Astrocyte of the cerebellum (primary cell): ENCODE results near the gene ADI1.

Experiments used
- DNase-seq: peaks from one replicate; pipeline ENCODE4 v3.0.0-alpha.2; 2011; ENCODE audit warnings: low read depth
- H3K4me3 ChIP-seq: 2 replicates; pipeline ENCODE4 v1.5.1; 2011; ENCODE audit warnings: mild to moderate bottlenecking, low read depth, low read length, moderate library complexity
- in situ Hi-C: cut with HindIII; loops from 2 replicates; pipeline ENCODE4 v1.10.0; 2017; ENCODE audit warnings: low sequenced_read_pairs
- TF ChIP-seq, protein P1 (sequence below): IDR thresholded peaks from 2 replicates; pipeline ENCODE4 v1.5.1; 2012; ENCODE audit warnings: low read length, low read depth, moderate library complexity, mild to moderate bottlenecking; ENCODE audit errors: missing control alignments

Gene ADI1

DNA sequence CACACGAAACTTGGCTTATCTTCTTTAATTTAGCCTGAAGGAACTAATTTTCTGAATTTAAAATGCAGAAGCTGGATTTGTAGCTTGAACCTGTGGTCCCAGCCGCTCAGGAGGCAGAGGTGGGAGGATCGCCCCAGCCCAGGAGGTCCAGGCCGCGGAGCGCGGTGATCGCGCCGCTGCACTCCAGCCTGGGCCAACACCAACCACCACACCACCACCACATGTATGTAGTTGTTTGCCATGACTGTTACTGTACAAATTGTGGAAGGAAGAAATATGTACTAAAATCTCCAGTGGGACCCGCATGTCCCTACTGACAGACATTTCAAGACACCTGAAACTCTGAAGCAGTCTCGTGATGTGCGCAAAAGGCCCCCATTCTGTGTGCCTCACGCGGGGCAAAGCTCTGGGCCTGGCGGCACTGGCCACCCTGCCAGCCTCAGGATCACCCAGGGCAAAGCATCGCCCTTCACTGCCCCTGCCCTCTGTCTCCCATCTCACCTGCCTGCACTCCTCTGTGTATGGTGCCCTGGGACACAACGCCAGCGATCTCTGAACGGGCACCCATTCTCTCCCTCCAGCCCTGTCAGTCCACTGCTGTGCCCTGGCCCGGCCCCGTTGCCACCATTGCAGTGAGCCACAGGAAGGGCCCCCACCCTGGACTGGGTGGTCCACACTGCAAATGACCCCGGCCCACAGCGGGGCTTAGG lies 10.1 kb upstream of the ADI1 start:
- TF ChIP-seq, protein P1, sequence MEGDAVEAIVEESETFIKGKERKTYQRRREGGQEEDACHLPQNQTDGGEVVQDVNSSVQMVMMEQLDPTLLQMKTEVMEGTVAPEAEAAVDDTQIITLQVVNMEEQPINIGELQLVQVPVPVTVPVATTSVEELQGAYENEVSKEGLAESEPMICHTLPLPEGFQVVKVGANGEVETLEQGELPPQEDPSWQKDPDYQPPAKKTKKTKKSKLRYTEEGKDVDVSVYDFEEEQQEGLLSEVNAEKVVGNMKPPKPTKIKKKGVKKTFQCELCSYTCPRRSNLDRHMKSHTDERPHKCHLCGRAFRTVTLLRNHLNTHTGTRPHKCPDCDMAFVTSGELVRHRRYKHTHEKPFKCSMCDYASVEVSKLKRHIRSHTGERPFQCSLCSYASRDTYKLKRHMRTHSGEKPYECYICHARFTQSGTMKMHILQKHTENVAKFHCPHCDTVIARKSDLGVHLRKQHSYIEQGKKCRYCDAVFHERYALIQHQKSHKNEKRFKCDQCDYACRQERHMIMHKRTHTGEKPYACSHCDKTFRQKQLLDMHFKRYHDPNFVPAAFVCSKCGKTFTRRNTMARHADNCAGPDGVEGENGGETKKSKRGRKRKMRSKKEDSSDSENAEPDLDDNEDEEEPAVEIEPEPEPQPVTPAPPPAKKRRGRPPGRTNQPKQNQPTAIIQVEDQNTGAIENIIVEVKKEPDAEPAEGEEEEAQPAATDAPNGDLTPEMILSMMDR: no peak
- no peak for DNase-seq
- H3K4me3 ChIP-seq: no peak overlapping the region
- in situ Hi-C loops: no loop called here

DNA sequence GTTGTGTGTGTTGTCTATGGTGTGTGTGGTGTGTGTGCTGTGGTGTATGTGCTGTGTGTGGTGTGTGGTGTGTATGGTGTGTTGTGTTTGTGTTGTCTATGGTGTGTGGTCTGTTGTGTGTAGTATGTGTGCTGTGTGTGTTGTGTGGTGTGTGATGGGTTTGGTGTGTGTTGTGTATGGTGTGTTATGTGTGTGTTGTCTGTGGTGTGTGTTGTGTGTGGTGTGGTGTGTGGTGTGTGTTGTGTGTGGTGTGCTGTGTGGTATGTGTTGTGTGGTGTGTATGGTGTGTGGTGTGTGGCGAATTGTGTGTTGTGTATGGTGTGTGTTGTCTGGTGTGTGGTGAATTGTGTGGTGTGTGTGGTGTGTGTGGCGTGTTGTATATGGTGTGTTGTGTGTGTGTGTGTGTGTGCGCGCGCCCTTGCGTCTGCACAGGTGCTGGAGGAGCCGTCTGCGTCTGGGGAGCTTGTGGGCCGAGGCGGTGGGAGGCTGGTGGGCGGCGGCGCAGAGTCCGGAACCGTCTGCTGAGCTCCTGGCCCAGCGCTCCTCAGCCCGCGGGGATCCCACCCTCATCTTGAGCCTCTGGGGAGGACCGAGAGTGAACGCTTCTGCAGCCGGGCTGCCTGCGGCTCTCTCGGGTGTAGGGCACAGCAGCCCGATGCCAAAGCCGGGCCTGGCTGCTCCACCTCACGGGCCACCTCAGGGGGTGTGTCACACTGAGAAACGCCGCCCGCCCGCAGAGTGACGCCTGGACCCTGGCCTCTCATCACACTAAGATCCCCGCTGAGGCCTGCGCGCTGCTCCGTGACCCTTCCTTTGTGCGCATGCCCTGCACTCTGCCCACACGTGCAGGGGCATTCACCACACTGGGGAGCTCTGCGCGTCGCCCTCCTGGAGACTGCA lies 8.8 kb upstream of the ADI1 start:
- TF ChIP-seq, protein P1: no peak
- H3K4me3 ChIP-seq: no peak overlapping the region
- no peak for DNase-seq
- in situ Hi-C loops: no loop called here

DNA sequence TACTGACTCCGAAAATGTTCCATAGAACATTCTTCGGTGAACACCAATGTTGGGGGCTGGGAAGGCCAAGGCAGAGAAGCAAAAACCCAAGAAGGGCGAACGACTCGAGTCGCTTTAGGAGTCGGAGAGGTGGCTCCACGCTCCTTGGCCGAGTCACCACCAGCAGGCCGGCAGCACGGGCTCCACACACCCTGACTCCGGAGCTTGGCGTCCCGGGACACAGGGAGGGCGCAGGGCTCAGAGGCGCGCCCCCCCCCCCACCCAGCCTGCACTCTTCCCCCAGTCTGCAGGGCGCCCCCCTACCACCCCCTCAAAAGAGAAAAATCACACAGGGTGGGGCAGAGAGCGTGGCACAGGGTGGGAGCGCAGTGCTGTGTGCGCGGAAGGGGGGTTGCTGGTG lies 7.5 kb upstream of the ADI1 start:
- TF ChIP-seq, protein P1: no peak
- no peak for DNase-seq
- H3K4me3 ChIP-seq: no peak overlapping the region
- in situ Hi-C loops: no loop called here

DNA sequence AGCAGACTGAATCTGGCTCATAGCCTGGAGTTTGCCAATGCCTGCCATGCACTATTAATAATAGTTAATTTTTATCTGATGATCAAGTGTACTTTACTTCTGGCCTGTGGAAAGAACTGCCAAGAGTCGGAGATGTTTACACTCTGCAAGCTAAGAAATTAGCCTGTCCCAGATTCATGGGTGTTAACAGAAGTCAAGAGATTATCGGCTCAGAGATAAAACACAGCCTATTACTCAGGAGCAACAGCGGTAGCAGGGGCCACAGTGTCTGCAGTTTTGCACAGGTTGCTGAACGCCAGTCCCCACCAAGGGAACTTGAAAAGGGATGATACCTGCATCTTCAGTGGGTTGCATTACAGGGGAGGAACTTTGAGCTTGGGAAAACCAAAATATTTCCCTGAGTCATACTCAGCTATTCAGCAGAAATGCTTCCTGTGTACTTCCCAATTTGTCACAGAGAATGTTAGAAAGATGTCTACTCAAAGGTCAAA lies 4.3 kb upstream of the ADI1 start:
- DNase-seq: no peak
- no peak overlapping the region for H3K4me3 ChIP-seq
- in situ Hi-C loops: no loop called here
- TF ChIP-seq, protein P1: no peak

DNA sequence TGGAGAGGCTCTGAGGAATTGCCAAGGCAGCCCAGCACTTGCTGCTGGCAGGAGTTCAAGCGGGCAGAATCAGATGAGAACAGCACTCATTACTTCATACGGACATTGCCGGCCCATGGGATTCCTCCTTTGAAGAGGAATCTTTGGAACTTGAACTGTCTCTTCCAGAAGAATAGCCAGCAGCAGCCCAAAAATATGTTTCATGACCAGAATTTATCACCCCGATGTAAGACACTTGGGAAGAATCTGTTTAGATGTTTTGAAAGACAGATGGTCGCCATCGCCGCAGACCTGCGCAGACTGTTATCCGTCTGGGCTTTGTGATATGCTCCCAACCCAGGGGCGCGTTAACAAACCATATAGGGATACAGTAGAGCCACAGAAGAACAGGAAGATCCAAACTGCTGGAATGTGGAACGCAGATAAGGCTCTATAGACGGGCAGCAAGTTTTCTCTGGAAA lies 3.7 kb upstream of the ADI1 start:
- no peak overlapping the region for H3K4me3 ChIP-seq
- no peak for DNase-seq
- TF ChIP-seq, protein P1: no peak
- in situ Hi-C loops: no loop called here

DNA sequence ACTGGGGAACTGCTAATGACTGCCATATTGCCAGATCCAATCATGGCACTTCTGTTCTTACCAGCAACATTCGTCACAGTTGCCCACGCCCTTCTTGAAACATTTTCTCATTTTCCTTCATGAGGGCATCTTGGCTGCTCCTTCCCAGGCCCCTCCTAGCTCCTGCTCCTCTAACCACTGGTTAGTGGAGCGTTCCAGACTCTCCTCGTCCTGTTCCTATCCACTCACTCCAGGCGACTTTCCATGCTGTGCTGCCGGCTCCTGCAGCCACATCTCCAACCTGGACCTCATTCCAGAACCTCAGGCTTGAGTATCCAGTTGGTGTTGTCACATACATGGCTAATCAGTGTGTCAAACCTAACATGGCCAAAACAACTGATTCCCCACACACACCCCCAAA lies 1.3 kb upstream of the ADI1 start:
- H3K4me3 ChIP-seq: no peak overlapping the region
- TF ChIP-seq, protein P1: no peak
- in situ Hi-C loops: no loop called here
- DNase-seq: no peak
